ENCODE results near the gene ZNF516. TPM values are rescaled to one million over a fixed set of nuclear protein-coding genes. Genes with fewer than 3 reads are reported as not detected.

ZNF516 gene
- total and polyA plus RNA-seq, 7 experiments from 2014 or later: 1.9 to 60.4 (median 21.7) TPM

GRCh38 chr18:76364282-76365259 lies 130.5 kb downstream of the ZNF516 start:
- Mint-ChIP-seq H3K4me1 (peaks cover 2 to 15% (median 11%) of the 10 kb centered on the region in 7 donors), H3K27me3 (peaks cover 0 to 7% (median 0%) of the 10 kb centered on the region in 5 donors), H3K4me3 (no peak overlapping the region), H3K27ac (no peak overlapping the region), H3K36me3 (peaks cover 1 to 53% (median 16%) of the 10 kb centered on the region in 5 donors), H3K9me3 (no peaks in the 10 kb centered on the region)
- Histone ChIP-seq H3K9me3 (ENCODE audit: control insufficient read depth in 2 of 3, low read length in 3 of 3) (no peaks in the 10 kb centered on the region), H3K27ac (ENCODE audit: low read depth, low read length) (no peak overlapping the region), H3K36me3 (ENCODE audit: control insufficient read depth in 2 of 3, insufficient read depth in 3 of 3, low read length in 3 of 3) (peaks cover 0 to 11% (median 4%) of the 10 kb centered on the region in 3 experiments), H3K4me1 (ENCODE audit: control insufficient read depth in 2 of 2, insufficient read depth in 2 of 2, low read length in 2 of 2) (no peaks in the 10 kb centered on the region), H3K27me3 (ENCODE audit: control insufficient read depth in 2 of 2, insufficient read depth in 2 of 2, low read length in 2 of 2) (no peaks in the 10 kb centered on the region), H3K4me3 (ENCODE audit: low read length) (no peak overlapping the region)
- ChIA-PET CTCF (no interaction called here), POLR2A (no interaction called here)
- intact Hi-C loops (cut with micrococcal nuclease): no loop called here
- no peak for DNase-seq
- no peak for ATAC-seq

GRCh38 chr18:76363436-76364120 lies 131.5 kb downstream of the ZNF516 start:
- Mint-ChIP-seq H3K27me3 (peaks cover 0 to 5% (median 0%) of the 10 kb centered on the region in 5 donors), H3K9me3 (no peaks in the 10 kb centered on the region), H3K4me1 (peaks cover 0 to 15% (median 10%) of the 10 kb centered on the region in 7 donors), H3K4me3 (no peak overlapping the region), H3K36me3 (peaks cover 0 to 52% (median 18%) of the 10 kb centered on the region in 5 donors), H3K27ac (no peak overlapping the region)
- H3K27me3 ChIP-seq (ENCODE audit: control insufficient read depth in 2 of 2, insufficient read depth in 2 of 2, low read length in 2 of 2): no peaks in the 10 kb centered on the region
- POLR2A ChIA-PET: interaction anchor here (0.6 kb wide), 1 partner anchor 448 kb away, joined by 3 read pairs; no protein-coding TSS in a partner anchor
- H3K4me3 ChIP-seq (ENCODE audit: low read length): no peak overlapping the region
- no peaks in the 10 kb centered on the region for H3K9me3 ChIP-seq (ENCODE audit: control insufficient read depth in 2 of 3, low read length in 3 of 3)
- H3K4me1 ChIP-seq (ENCODE audit: control insufficient read depth in 2 of 2, insufficient read depth in 2 of 2, low read length in 2 of 2): no peaks in the 10 kb centered on the region
- intact Hi-C loops (cut with micrococcal nuclease): no loop called here
- peaks cover 0 to 10% (median 4%) of the 10 kb centered on the region in 3 experiments for H3K36me3 ChIP-seq (ENCODE audit: control insufficient read depth in 2 of 3, insufficient read depth in 3 of 3, low read length in 3 of 3)
- CTCF ChIA-PET: no interaction called here
- no peak for DNase-seq
- no peak overlapping the region for H3K27ac ChIP-seq (ENCODE audit: low read depth, low read length)
- no peak for ATAC-seq

- ChIA-PET CTCF (no interaction called here), POLR2A (no interaction called here)
- Mint-ChIP-seq H3K27ac (no peak overlapping the region), H3K36me3 (peaks cover 0 to 53% (median 18%) of the 10 kb centered on the region in 5 donors), H3K4me1 (peaks cover 0 to 15% (median 9%) of the 10 kb centered on the region in 7 donors), H3K4me3 (no peak overlapping the region), H3K27me3 (peaks cover 0 to 5% (median 0%) of the 10 kb centered on the region in 5 donors), H3K9me3 (no peaks in the 10 kb centered on the region)
- peaks cover 0 to 10% (median 4%) of the 10 kb centered on the region in 3 experiments for H3K36me3 ChIP-seq (ENCODE audit: control insufficient read depth in 2 of 3, insufficient read depth in 3 of 3, low read length in 3 of 3)
- no peaks in the 10 kb centered on the region for H3K9me3 ChIP-seq (ENCODE audit: control insufficient read depth in 2 of 3, low read length in 3 of 3)
- no peaks in the 10 kb centered on the region for H3K4me1 ChIP-seq (ENCODE audit: control insufficient read depth in 2 of 2, insufficient read depth in 2 of 2, low read length in 2 of 2)
- intact Hi-C loops (cut with micrococcal nuclease): no loop called here
- no peak overlapping the region for H3K27ac ChIP-seq (ENCODE audit: low read depth, low read length)
- H3K27me3 ChIP-seq (ENCODE audit: control insufficient read depth in 2 of 2, insufficient read depth in 2 of 2, low read length in 2 of 2): no peaks in the 10 kb centered on the region
- ATAC-seq (no peak), DNase-seq (no peak)
- no peak overlapping the region for H3K4me3 ChIP-seq (ENCODE audit: low read length)
Observed at GRCh38 chr18:76362676-76363075, 132.4 kb downstream of the ZNF516 start.

GRCh38 chr18:76361219-76361618 lies 133.8 kb downstream of the ZNF516 start:
- no peak overlapping the region for H3K4me3 ChIP-seq (ENCODE audit: low read length)
- intact Hi-C loops (cut with micrococcal nuclease): no loop called here
- peaks cover 0 to 57% (median 14%) of the 10 kb centered on the region in 5 donors for H3K36me3 Mint-ChIP-seq
- DNase-seq (no peak), ATAC-seq (no peak)
- H3K36me3 ChIP-seq (ENCODE audit: control insufficient read depth in 2 of 3, insufficient read depth in 3 of 3, low read length in 3 of 3): peaks cover 0 to 13% (median 4%) of the 10 kb centered on the region in 3 experiments
- no peaks in the 10 kb centered on the region for H3K27me3 ChIP-seq (ENCODE audit: control insufficient read depth in 2 of 2, insufficient read depth in 2 of 2, low read length in 2 of 2)
- H3K27me3 Mint-ChIP-seq: peaks cover 0 to 2% (median 0%) of the 10 kb centered on the region in 5 donors
- H3K4me1 Mint-ChIP-seq: peaks cover 0 to 10% (median 0%) of the 10 kb centered on the region in 7 donors
- H3K9me3 Mint-ChIP-seq: no peaks in the 10 kb centered on the region
- no peak overlapping the region for H3K27ac Mint-ChIP-seq
- POLR2A ChIA-PET: no interaction called here
- H3K9me3 ChIP-seq (ENCODE audit: control insufficient read depth in 2 of 3, low read length in 3 of 3): no peaks in the 10 kb centered on the region
- H3K27ac ChIP-seq (ENCODE audit: low read depth, low read length): no peak overlapping the region
- CTCF ChIA-PET: no interaction called here
- no peaks in the 10 kb centered on the region for H3K4me1 ChIP-seq (ENCODE audit: control insufficient read depth in 2 of 2, insufficient read depth in 2 of 2, low read length in 2 of 2)
- H3K4me3 Mint-ChIP-seq: no peak overlapping the region

GRCh38 chr18:76359909-76360308 lies 135.1 kb downstream of the ZNF516 start:
- ChIA-PET CTCF (no interaction called here), POLR2A (interaction anchor here (0.6 kb wide), 1 partner anchor 1461 kb away, joined by 3 read pairs; no protein-coding TSS in a partner anchor)
- no peaks in the 10 kb centered on the region for H3K27me3 ChIP-seq (ENCODE audit: control insufficient read depth in 2 of 2, insufficient read depth in 2 of 2, low read length in 2 of 2)
- H3K4me3 Mint-ChIP-seq: no peak overlapping the region
- H3K9me3 ChIP-seq (ENCODE audit: control insufficient read depth in 2 of 3, low read length in 3 of 3): no peaks in the 10 kb centered on the region
- no peak overlapping the region for H3K27ac ChIP-seq (ENCODE audit: low read depth, low read length)
- no peaks in the 10 kb centered on the region for H3K9me3 Mint-ChIP-seq
- peaks cover 0 to 56% (median 19%) of the 10 kb centered on the region in 5 donors for H3K36me3 Mint-ChIP-seq
- H3K36me3 ChIP-seq (ENCODE audit: control insufficient read depth in 2 of 3, insufficient read depth in 3 of 3, low read length in 3 of 3): peaks cover 0 to 13% (median 4%) of the 10 kb centered on the region in 3 experiments
- H3K27ac Mint-ChIP-seq: no peak overlapping the region
- DNase-seq (no peak), ATAC-seq (no peak)
- H3K4me1 Mint-ChIP-seq: peaks cover 0 to 10% (median 0%) of the 10 kb centered on the region in 7 donors
- H3K4me1 ChIP-seq (ENCODE audit: control insufficient read depth in 2 of 2, insufficient read depth in 2 of 2, low read length in 2 of 2): no peaks in the 10 kb centered on the region
- no peaks in the 10 kb centered on the region for H3K27me3 Mint-ChIP-seq
- H3K4me3 ChIP-seq (ENCODE audit: low read length): no peak overlapping the region
- intact Hi-C loops (cut with micrococcal nuclease): no loop called here

GRCh38 chr18:76358774-76359173 lies 136.3 kb downstream of the ZNF516 start:
- ATAC-seq (no peak), DNase-seq (no peak)
- Mint-ChIP-seq H3K27me3 (no peaks in the 10 kb centered on the region), H3K4me1 (no peaks in the 10 kb centered on the region), H3K9me3 (peaks cover 0 to 9% (median under 1%) of the 10 kb centered on the region in 11 donors), H3K36me3 (peaks cover 0 to 53% (median 23%) of the 10 kb centered on the region in 5 donors), H3K4me3 (no peak overlapping the region), H3K27ac (no peak overlapping the region)
- CTCF ChIA-PET: no interaction called here
- Histone ChIP-seq H3K27ac (ENCODE audit: low read depth, low read length) (no peak overlapping the region), H3K36me3 (ENCODE audit: control insufficient read depth in 2 of 3, insufficient read depth in 3 of 3, low read length in 3 of 3) (peaks cover 0 to 13% (median 4%) of the 10 kb centered on the region in 3 experiments), H3K4me3 (ENCODE audit: low read length) (no peak overlapping the region), H3K27me3 (ENCODE audit: control insufficient read depth in 2 of 2, insufficient read depth in 2 of 2, low read length in 2 of 2) (no peaks in the 10 kb centered on the region), H3K4me1 (ENCODE audit: control insufficient read depth in 2 of 2, insufficient read depth in 2 of 2, low read length in 2 of 2) (no peaks in the 10 kb centered on the region), H3K9me3 (ENCODE audit: control insufficient read depth in 2 of 3, low read length in 3 of 3) (no peaks in the 10 kb centered on the region)
- POLR2A ChIA-PET: no interaction called here
- intact Hi-C loops (cut with micrococcal nuclease): no loop called here

Measured in naive thymus-derived CD4-positive, alpha-beta T cell (primary cell).